Effector memory CD4-positive, alpha-beta T cell (primary cell): ENCODE results near the gene ABCC4.
"Not testable (repeated sequence)": the region's sequence is repeated elsewhere in the genome, so short reads cannot be mapped to it uniquely, and the experiment has no call there.

ENCODE experiments used
- DNase-seq, 3 donors: peaks; one replicate each; pipeline ENCODE4 v3.0.0-alpha.2; 2020
- H3K27ac ChIP-seq: 2 replicates; pipeline ENCODE4 v1.7.0; 2013; ENCODE audit warnings: mild to moderate bottlenecking, low read length, moderate library complexity; ENCODE audit not compliant: insufficient read depth, poor library complexity, severe bottlenecking
- H3K27me3 ChIP-seq: replicated peaks from 2 replicates; pipeline ENCODE4 v1.7.0; 2013; ENCODE audit warnings: mild to moderate bottlenecking, low read length; ENCODE audit not compliant: insufficient read depth, control insufficient read depth, poor library complexity, severe bottlenecking
- H3K36me3 ChIP-seq: 2 replicates; pipeline ENCODE4 v1.7.0; 2013; ENCODE audit warnings: mild to moderate bottlenecking, low read length, moderate library complexity; ENCODE audit not compliant: control insufficient read depth, insufficient read depth
- H3K4me1 ChIP-seq: 2 replicates; pipeline ENCODE4 v1.7.0; 2013; ENCODE audit warnings: low read length, mild to moderate bottlenecking; ENCODE audit not compliant: control insufficient read depth, insufficient read depth, poor library complexity, severe bottlenecking
- H3K4me3 ChIP-seq: 2 replicates; pipeline ENCODE4 v1.7.0; 2013; ENCODE audit warnings: low read length, low read depth, mild to moderate bottlenecking; ENCODE audit not compliant: insufficient read depth, poor library complexity, severe bottlenecking
- H3K9me3 ChIP-seq: 2 replicates; pipeline ENCODE4 v1.7.0; 2013; ENCODE audit warnings: mild to moderate bottlenecking, low read length, moderate library complexity; ENCODE audit not compliant: control insufficient read depth

The ABCC4 gene

GRCh38 chr13:95298971-95299621 is 2.2 kb downstream of the ABCC4 start:
- Histone ChIP-seq H3K27ac (no peak overlapping the region), H3K36me3 (no peaks in the 10 kb centered on the region), H3K4me3 (no peak overlapping the region), H3K9me3 (no peaks in the 10 kb centered on the region), H3K27me3 (no peaks in the 10 kb centered on the region), H3K4me1 (no peaks in the 10 kb centered on the region)
- DNase-seq, result no peak

- DNase-seq, result no peak
- Histone ChIP-seq H3K36me3 (no peaks in the 10 kb centered on the region), H3K4me3 (no peak overlapping the region), H3K4me1 (no peaks in the 10 kb centered on the region), H3K27me3 (no peaks in the 10 kb centered on the region), H3K9me3 (no peaks in the 10 kb centered on the region), H3K27ac (no peak overlapping the region)
These were observed 2.9 kb downstream of the ABCC4 start for GRCh38 chr13:95298169-95298965.

- Histone ChIP-seq H3K27me3 (no peaks in the 10 kb centered on the region), H3K27ac (no peak overlapping the region), H3K9me3 (no peaks in the 10 kb centered on the region), H3K4me1 (no peaks in the 10 kb centered on the region), H3K36me3 (no peaks in the 10 kb centered on the region), H3K4me3 (no peak overlapping the region)
- no peak for DNase-seq
These were observed 4.8 kb downstream of the ABCC4 start for GRCh38 chr13:95296326-95296925.

GRCh38 chr13:95295026-95295425 is 6.2 kb downstream of the ABCC4 start:
- no peak for DNase-seq
- Histone ChIP-seq H3K27me3 (no peaks in the 10 kb centered on the region), H3K36me3 (no peaks in the 10 kb centered on the region), H3K4me3 (no peak overlapping the region), H3K9me3 (no peaks in the 10 kb centered on the region), H3K27ac (no peak overlapping the region), H3K4me1 (no peaks in the 10 kb centered on the region)

- H3K4me3 ChIP-seq, result no peak overlapping the region
- DNase-seq, result no peak
- H3K4me1 ChIP-seq, result no peaks in the 10 kb centered on the region
- no peaks in the 10 kb centered on the region for H3K27me3 ChIP-seq
- no peaks in the 10 kb centered on the region for H3K36me3 ChIP-seq
- H3K27ac ChIP-seq, result no peak overlapping the region
- H3K9me3 ChIP-seq, result no peaks in the 10 kb centered on the region
These were observed 8.6 kb downstream of the ABCC4 start for GRCh38 chr13:95292622-95293021.

GRCh38 chr13:95289901-95290300 is 11.3 kb downstream of the ABCC4 start:
- not testable (repeated sequence) for H3K4me1 ChIP-seq, H3K9me3 ChIP-seq, H3K27ac ChIP-seq, H3K36me3 ChIP-seq, H3K27me3 ChIP-seq, H3K4me3 ChIP-seq, DNase-seq

- Histone ChIP-seq H3K4me1 (no peaks in the 10 kb centered on the region), H3K27ac (no peak overlapping the region), H3K36me3 (no peaks in the 10 kb centered on the region), H3K27me3 (no peaks in the 10 kb centered on the region), H3K4me3 (no peak overlapping the region), H3K9me3 (no peaks in the 10 kb centered on the region)
- no peak for DNase-seq
These were observed 12.2 kb downstream of the ABCC4 start for GRCh38 chr13:95289020-95289444.

GRCh38 chr13:95284436-95284835 is 16.8 kb downstream of the ABCC4 start:
- Histone ChIP-seq H3K4me1 (no peaks in the 10 kb centered on the region), H3K36me3 (no peaks in the 10 kb centered on the region), H3K27me3 (no peaks in the 10 kb centered on the region), H3K27ac (no peak overlapping the region), H3K9me3 (no peaks in the 10 kb centered on the region), H3K4me3 (no peak overlapping the region)
- no peak for DNase-seq

- Histone ChIP-seq H3K4me3 (no peak overlapping the region), H3K4me1 (no peaks in the 10 kb centered on the region), H3K27ac (no peak overlapping the region), H3K27me3 (no peaks in the 10 kb centered on the region), H3K36me3 (no peaks in the 10 kb centered on the region), H3K9me3 (no peaks in the 10 kb centered on the region)
- no peak for DNase-seq
These were observed 22.2 kb downstream of the ABCC4 start for GRCh38 chr13:95279016-95279415.

GRCh38 chr13:95276037-95276505 is 25.2 kb downstream of the ABCC4 start:
- Histone ChIP-seq H3K27ac (no peak overlapping the region), H3K4me1 (no peaks in the 10 kb centered on the region), H3K4me3 (no peak overlapping the region), H3K9me3 (no peaks in the 10 kb centered on the region), H3K36me3 (no peaks in the 10 kb centered on the region), H3K27me3 (no peaks in the 10 kb centered on the region)
- no peak for DNase-seq
